WTC11 (cell line): ENCODE results near the gene APOD. TPM values are rescaled to one million over a fixed set of nuclear protein-coding genes. Genes with fewer than 3 reads are reported as not detected.
"Not testable (repeated sequence)": the region's sequence is repeated elsewhere in the genome, so short reads cannot be mapped to it uniquely, and the experiment has no call there.

Source experiments
- ATAC-seq: fragments of 200-7000 bp; cut with Tn5 transposase; 2 replicates; pipeline ENCODE4 v1.10.0; 2021; ENCODE audit warnings: mild to moderate bottlenecking, moderate library complexity
- CTCF ChIA-PET: fragments of 300-600 bp; sonication (Branson Sonifier 250); formaldehyde crosslinking; loops from one replicate; lab custom pipeline; 2021; ENCODE audit warnings: antibody characterized with exemption; lab: Charles Lee
- POLR2A ChIA-PET: fragments of 350-600 bp; sonication (Branson Sonifier 250); formaldehyde crosslinking; loops from one replicate; lab custom pipeline; 2021; ENCODE audit warnings: antibody characterized with exemption; lab: Charles Lee
- DNase-seq: peaks from one replicate; pipeline ENCODE4 v3.0.0; 2021; ENCODE audit warnings: low spot score
- H3K27ac Mint-ChIP-seq: 2 replicates; pipeline ENCODE4 v1.8.0; 2021; ENCODE audit warnings: mixed read lengths
- H3K27me3 Mint-ChIP-seq: 2 replicates; pipeline ENCODE4 v1.8.0; 2021; ENCODE audit warnings: low read depth, mild to moderate bottlenecking, moderate library complexity, mixed read lengths
- H3K36me3 Mint-ChIP-seq: 2 replicates; pipeline ENCODE4 v1.8.0; 2021; ENCODE audit warnings: mixed read lengths
- H3K4me1 Mint-ChIP-seq: 2 replicates; pipeline ENCODE4 v1.8.0; 2022; ENCODE audit warnings: mixed read lengths
- H3K4me3 Mint-ChIP-seq: 2 replicates; pipeline ENCODE4 v1.8.0; 2021; ENCODE audit warnings: mild to moderate bottlenecking, moderate library complexity, mixed read lengths
- H3K9me3 Mint-ChIP-seq: 2 replicates; pipeline ENCODE4 v1.8.0; 2021; ENCODE audit warnings: mixed read lengths
- CBFB ChIP-seq: sonication (generic); formaldehyde crosslinking; IDR thresholded peaks from 2 replicates; pipeline ENCODE4 v1.8.1; 2022; ENCODE audit warnings: mild to moderate bottlenecking, low read depth, missing genetic modification reagents
- EMX1 ChIP-seq: fragments of 250-450 bp; sonication (Bioruptor Pico); IDR thresholded peaks from 2 replicates; pipeline ENCODE4 v1.8.0; 2021; ENCODE audit warnings: mild to moderate bottlenecking
- FOXK1 ChIP-seq: sonication (generic); formaldehyde crosslinking; IDR thresholded peaks from 2 replicates; pipeline ENCODE4 v1.8.0; 2022; ENCODE audit warnings: mild to moderate bottlenecking, moderate library complexity, missing genetic modification reagents
- GABPB1 ChIP-seq: sonication (generic); formaldehyde crosslinking; IDR thresholded peaks from 2 replicates; pipeline ENCODE4 v1.8.1; 2023; ENCODE audit warnings: mild to moderate bottlenecking, missing genetic modification reagents
- RELA ChIP-seq: sonication (generic); formaldehyde crosslinking; IDR thresholded peaks from 2 replicates; pipeline ENCODE4 v1.8.1; 2022; ENCODE audit warnings: missing genetic modification reagents, mild to moderate bottlenecking, borderline replicate concordance
- ZBTB21 ChIP-seq: sonication (generic); formaldehyde crosslinking; IDR thresholded peaks from 2 replicates; pipeline ENCODE4 v1.8.1; 2023; ENCODE audit warnings: mild to moderate bottlenecking, missing genetic modification reagents, borderline replicate concordance
- ZNF121 ChIP-seq: sonication (generic); formaldehyde crosslinking; IDR thresholded peaks from 2 replicates; pipeline ENCODE4 v1.8.0; 2023; ENCODE audit warnings: missing genetic modification reagents
- ZNF396 ChIP-seq: fragments of 250-450 bp; sonication (Bioruptor Pico); IDR thresholded peaks from 2 replicates; pipeline ENCODE4 v1.8.0; 2021; ENCODE audit warnings: mild to moderate bottlenecking, moderate library complexity, borderline replicate concordance
- total RNA-seq: library from RNA; stranded (reverse); gene quantifications from 3 replicates; pipeline ENCODE4 v1.2.3, GENCODE V29; 2021
- TF ChIP-seq, protein P1 (sequence below): sonication (generic); formaldehyde crosslinking; IDR thresholded peaks from 2 replicates; pipeline ENCODE4 v1.8.1; 2022; ENCODE audit warnings: mild to moderate bottlenecking, moderate library complexity, missing genetic modification reagents
- TF ChIP-seq, protein P2 (sequence below): sonication (generic); formaldehyde crosslinking; IDR thresholded peaks from 2 replicates; pipeline ENCODE4 v1.8.0; 2023; ENCODE audit warnings: missing genetic modification reagents, mild to moderate bottlenecking, borderline replicate concordance
- TF ChIP-seq, protein P3 (sequence below): sonication (generic); formaldehyde crosslinking; IDR thresholded peaks from 2 replicates; pipeline ENCODE4 v1.8.1; 2023; ENCODE audit warnings: mild to moderate bottlenecking, missing genetic modification reagents, moderate library complexity
- TF ChIP-seq, protein P4 (sequence below): sonication (generic); formaldehyde crosslinking; IDR thresholded peaks from 2 replicates; pipeline ENCODE4 v1.8.1; 2023; ENCODE audit warnings: mild to moderate bottlenecking, missing genetic modification reagents
- TF ChIP-seq, protein P5 (sequence below): sonication (generic); formaldehyde crosslinking; IDR thresholded peaks from 2 replicates; pipeline ENCODE4 v1.8.0; 2022; ENCODE audit warnings: mild to moderate bottlenecking, missing genetic modification reagents

The APOD gene
- total RNA-seq, 1 experiment from 2014 or later: not detected

DNA sequence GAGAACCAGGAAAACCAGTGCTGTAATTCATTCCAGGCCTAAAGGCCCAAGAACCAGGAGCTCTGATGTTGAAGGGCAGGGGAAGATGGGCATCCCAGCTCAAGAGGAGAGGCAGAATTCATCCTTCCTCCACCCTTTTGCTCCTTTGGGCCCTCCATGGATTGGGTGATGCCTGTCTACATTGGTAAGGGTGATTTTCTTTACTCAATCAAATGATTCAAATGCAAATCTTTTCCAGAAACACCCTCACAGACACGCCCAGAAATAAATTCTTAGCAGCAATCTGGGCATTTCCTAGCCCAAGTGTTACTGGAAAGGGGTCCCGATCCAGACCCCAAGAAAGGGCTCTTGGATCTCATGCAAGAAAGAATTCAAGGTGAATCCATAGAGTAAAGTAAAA, 17.6 kb upstream of the APOD start (continued):
- TF ChIP-seq, protein P1, sequence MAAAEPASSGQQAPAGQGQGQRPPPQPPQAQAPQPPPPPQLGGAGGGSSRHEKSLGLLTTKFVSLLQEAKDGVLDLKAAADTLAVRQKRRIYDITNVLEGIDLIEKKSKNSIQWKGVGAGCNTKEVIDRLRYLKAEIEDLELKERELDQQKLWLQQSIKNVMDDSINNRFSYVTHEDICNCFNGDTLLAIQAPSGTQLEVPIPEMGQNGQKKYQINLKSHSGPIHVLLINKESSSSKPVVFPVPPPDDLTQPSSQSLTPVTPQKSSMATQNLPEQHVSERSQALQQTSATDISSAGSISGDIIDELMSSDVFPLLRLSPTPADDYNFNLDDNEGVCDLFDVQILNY (CRISPR knock-in tag): no peak
- TF ChIP-seq ZNF121 (CRISPR knock-in tag): no peak
- TF ChIP-seq, protein P2, sequence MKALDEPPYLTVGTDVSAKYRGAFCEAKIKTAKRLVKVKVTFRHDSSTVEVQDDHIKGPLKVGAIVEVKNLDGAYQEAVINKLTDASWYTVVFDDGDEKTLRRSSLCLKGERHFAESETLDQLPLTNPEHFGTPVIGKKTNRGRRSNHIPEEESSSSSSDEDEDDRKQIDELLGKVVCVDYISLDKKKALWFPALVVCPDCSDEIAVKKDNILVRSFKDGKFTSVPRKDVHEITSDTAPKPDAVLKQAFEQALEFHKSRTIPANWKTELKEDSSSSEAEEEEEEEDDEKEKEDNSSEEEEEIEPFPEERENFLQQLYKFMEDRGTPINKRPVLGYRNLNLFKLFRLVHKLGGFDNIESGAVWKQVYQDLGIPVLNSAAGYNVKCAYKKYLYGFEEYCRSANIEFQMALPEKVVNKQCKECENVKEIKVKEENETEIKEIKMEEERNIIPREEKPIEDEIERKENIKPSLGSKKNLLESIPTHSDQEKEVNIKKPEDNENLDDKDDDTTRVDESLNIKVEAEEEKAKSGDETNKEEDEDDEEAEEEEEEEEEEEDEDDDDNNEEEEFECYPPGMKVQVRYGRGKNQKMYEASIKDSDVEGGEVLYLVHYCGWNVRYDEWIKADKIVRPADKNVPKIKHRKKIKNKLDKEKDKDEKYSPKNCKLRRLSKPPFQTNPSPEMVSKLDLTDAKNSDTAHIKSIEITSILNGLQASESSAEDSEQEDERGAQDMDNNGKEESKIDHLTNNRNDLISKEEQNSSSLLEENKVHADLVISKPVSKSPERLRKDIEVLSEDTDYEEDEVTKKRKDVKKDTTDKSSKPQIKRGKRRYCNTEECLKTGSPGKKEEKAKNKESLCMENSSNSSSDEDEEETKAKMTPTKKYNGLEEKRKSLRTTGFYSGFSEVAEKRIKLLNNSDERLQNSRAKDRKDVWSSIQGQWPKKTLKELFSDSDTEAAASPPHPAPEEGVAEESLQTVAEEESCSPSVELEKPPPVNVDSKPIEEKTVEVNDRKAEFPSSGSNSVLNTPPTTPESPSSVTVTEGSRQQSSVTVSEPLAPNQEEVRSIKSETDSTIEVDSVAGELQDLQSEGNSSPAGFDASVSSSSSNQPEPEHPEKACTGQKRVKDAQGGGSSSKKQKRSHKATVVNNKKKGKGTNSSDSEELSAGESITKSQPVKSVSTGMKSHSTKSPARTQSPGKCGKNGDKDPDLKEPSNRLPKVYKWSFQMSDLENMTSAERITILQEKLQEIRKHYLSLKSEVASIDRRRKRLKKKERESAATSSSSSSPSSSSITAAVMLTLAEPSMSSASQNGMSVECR: no peak
- TF ChIP-seq, protein P3, sequence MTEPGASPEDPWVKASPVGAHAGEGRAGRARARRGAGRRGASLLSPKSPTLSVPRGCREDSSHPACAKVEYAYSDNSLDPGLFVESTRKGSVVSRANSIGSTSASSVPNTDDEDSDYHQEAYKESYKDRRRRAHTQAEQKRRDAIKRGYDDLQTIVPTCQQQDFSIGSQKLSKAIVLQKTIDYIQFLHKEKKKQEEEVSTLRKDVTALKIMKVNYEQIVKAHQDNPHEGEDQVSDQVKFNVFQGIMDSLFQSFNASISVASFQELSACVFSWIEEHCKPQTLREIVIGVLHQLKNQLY: no peak
- TF ChIP-seq, protein P4, sequence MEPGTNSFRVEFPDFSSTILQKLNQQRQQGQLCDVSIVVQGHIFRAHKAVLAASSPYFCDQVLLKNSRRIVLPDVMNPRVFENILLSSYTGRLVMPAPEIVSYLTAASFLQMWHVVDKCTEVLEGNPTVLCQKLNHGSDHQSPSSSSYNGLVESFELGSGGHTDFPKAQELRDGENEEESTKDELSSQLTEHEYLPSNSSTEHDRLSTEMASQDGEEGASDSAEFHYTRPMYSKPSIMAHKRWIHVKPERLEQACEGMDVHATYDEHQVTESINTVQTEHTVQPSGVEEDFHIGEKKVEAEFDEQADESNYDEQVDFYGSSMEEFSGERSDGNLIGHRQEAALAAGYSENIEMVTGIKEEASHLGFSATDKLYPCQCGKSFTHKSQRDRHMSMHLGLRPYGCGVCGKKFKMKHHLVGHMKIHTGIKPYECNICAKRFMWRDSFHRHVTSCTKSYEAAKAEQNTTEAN: no peak
- no peak for TF ChIP-seq RELA (CRISPR knock-in tag)
- TF ChIP-seq ZNF396 (CRISPR knock-in tag): no peak
- no peak for TF ChIP-seq CBFB (CRISPR knock-in tag)

DNA sequence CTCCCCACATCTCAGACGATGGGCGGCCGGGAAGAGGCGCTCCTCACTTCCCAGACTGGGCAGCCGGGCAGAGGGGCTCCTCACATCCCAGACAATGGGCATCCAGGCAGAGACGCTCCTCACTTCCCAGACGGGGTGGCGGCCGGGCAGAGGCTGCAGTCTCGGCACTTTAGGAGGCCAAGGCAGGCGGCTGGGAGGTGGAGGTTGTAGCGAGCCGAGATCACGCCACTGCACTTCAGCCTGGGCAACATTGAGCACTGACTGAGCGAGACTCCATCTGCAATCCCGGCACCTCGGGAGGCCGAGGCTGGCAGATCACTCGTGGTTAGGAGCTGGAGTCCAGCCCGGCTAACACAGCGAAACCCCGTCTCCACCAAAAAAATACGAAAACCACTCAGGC, 16.2 kb upstream of the APOD start:
- DNase-seq, POLR2A ChIA-PET, H3K4me3 Mint-ChIP-seq, H3K27ac Mint-ChIP-seq, H3K4me1 Mint-ChIP-seq, ATAC-seq, CTCF ChIA-PET: not testable (repeated sequence)
- Mint-ChIP-seq H3K27me3 (peaks cover 21% of the 10 kb centered on the region), H3K9me3 (peaks cover 46% of the 10 kb centered on the region), H3K36me3 (peaks cover 23% of the 10 kb centered on the region)

DNA sequence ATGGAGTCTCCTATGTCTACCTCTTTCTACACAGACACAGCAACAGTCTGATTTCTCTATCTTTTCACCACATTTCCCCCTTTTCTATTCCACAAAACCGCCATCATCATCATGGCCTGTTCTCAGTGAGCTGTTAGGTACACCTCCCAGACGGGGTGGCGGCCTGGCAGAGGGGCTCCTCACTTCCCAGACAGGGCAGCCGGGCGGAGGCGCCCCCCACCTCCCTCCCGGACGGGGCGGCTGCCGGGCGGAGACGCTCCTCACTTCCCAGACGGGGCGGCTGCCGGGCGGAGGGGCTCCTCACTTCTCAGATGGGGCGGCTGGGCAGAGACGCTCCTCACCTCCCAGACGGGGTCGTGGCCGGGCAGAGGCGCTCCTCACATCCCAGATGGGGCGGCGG, 15.8 kb upstream of the APOD start:
- POLR2A ChIA-PET, DNase-seq, H3K4me3 Mint-ChIP-seq, H3K27ac Mint-ChIP-seq, ATAC-seq, CTCF ChIA-PET, H3K4me1 Mint-ChIP-seq: not testable (repeated sequence)
- Mint-ChIP-seq H3K9me3 (peaks cover 46% of the 10 kb centered on the region), H3K27me3 (peaks cover 24% of the 10 kb centered on the region), H3K36me3 (peaks cover 21% of the 10 kb centered on the region)

DNA sequence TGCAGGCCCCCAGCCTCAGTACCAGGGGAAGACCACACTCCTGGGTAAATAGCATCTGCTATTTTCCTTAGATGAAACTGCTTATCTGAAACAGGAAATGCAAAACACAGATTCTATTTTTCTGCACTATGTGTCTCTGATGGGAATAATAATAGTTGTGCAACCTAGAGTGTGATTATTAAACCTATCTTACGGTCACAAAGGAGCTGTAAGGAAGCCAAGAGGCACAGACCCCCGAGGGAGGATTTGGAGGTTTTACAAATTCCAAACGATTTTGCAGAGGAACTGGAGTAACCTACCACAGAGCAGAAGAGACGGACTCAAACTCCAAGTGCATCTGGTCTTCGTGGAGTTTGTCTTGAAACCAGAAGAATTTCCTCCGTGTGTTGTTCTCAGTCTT, 14.1 kb upstream of the APOD start:
- H3K36me3 Mint-ChIP-seq: peaks cover 16% of the 10 kb centered on the region
- H3K4me3 Mint-ChIP-seq: no peak overlapping the region
- ATAC-seq: no peak
- H3K9me3 Mint-ChIP-seq: peaks cover 43% of the 10 kb centered on the region
- H3K27me3 Mint-ChIP-seq: peaks cover 16% of the 10 kb centered on the region
- no peak for DNase-seq
- CTCF ChIA-PET: no interaction called here
- no peak overlapping the region for H3K27ac Mint-ChIP-seq
- H3K4me1 Mint-ChIP-seq: no peaks in the 10 kb centered on the region
- TF ChIP-seq ZBTB21 (CRISPR knock-in tag): no peak
- no peak for TF ChIP-seq GABPB1 (CRISPR knock-in tag)
- TF ChIP-seq, protein P5, sequence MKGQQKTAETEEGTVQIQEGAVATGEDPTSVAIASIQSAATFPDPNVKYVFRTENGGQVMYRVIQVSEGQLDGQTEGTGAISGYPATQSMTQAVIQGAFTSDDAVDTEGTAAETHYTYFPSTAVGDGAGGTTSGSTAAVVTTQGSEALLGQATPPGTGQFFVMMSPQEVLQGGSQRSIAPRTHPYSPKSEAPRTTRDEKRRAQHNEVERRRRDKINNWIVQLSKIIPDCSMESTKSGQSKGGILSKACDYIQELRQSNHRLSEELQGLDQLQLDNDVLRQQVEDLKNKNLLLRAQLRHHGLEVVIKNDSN (CRISPR knock-in tag): no peak
- no peak for TF ChIP-seq EMX1 (CRISPR knock-in tag)
- no peak for TF ChIP-seq FOXK1 (CRISPR knock-in tag)
- POLR2A ChIA-PET: no interaction called here
